Activated CD8-positive, alpha-beta memory T cell treated with anti-CD3 and anti-CD28 coated beads for 4 hours (primary cell): ENCODE results near the gene PRR5L.

Source experiments
- DNase-seq, 2 donors: peaks; one replicate each; pipeline ENCODE4 v3.0.0-alpha.2; 2020; ENCODE audit warnings: low read depth in 2 of 2

The PRR5L gene

DNA sequence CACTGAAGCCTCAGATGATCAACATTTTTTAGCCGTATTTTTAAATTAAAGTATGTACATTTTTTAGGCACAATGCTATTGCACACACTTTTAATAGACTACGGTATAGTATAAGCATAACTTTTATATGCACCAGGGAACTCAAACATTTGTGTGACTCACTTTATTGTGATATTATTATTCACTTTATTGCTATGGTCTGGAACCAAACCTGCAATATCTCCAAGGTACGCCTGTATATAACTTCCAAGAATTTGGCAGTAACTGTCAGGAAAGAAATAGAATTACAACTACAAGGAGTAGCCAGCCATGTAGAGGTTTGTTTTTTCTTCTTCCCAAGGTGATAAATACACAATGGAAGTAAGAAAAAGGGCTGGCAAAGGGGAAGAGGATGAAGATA is 62.3 kb downstream of the PRR5L start:
- DNase-seq = no peak

DNA sequence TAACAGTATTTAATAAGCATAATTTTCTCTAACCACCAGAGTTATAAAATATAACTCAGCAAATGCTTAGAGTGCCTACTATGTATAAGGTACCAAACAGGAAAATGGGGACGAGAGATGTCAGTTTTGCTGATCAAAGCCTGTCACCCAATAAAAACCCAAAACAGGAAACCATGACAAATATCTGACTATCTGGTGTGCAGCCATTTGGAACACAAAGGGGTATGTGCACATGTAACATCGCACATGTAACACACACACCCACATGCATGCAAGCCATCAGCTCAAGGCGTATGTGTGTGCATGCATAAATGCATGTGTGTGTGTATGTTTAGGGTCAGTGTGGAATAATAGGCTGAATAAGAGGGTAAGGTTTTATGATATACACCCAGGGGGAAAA is 64.2 kb downstream of the PRR5L start:
- no peak for DNase-seq

DNA sequence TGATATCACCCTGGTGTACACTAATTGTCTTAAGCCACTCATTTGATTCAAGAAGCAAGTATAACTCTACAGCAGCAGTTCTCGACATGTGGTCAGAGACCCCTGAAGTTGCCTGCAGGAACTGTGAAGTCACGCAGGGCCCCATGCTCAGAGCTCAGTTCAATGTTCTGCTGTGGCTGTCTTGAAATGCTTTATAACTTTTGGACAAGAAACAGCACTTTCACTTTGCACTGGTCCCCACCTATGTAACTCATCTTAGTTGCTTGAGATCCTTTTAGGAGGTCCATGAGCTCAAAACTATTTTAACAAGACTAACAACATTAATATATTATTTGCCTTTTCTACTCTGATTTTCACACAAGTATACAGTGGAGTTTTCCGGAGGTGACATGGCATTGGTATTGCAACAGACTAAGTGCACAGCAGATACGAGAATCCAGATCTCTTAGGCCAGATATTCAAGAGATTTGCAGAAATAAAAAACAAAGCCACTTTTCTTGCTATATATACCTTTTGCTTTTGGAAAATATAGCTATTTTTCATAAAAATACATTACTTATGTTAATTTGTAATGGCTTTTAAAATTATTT is 64.8 kb downstream of the PRR5L start:
- DNase-seq = no peak

DNA sequence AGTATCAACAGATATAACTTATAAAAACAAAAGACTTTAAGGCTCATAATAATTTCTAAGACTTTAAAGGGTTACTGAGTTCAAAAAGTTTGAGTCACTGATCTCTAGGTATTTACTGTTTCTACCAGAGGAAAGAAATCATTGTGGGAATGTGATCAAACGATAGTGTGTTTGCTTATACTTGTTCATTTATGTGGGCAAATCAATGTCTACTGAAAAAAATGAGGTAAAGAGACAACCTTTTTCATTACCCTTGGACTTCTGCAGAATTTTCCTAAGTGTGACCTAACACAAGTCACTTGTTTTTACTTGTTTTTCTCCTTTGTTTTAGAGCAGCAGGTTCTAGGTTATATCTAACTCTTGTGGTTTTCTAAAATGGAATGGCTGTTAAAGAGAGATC is 65.4 kb downstream of the PRR5L start:
- no peak for DNase-seq

DNA sequence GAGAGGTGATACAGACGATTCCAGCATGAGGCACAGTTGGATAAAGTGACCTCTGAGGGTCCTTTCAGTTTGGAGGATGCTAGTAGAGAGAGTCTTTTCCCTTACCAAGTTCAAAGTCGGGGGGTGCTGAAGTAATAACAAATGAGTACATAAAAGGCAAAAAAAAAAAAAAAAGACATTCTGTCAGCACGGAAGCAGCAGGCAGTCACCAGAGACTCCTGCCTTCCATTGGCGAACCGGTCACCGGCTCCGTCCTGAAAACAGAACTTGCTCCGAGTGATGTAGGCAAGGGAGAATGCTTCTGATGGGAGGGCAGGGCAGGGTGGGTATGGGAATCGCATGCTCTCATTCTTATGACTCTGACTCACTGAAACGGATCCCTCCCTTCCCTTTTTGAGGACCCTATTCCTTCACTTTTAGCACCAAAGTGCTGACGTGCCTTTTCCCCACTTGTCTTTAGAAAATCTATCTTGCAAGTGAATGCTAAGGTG is 65.9 kb downstream of the PRR5L start:
- no peak for DNase-seq

DNA sequence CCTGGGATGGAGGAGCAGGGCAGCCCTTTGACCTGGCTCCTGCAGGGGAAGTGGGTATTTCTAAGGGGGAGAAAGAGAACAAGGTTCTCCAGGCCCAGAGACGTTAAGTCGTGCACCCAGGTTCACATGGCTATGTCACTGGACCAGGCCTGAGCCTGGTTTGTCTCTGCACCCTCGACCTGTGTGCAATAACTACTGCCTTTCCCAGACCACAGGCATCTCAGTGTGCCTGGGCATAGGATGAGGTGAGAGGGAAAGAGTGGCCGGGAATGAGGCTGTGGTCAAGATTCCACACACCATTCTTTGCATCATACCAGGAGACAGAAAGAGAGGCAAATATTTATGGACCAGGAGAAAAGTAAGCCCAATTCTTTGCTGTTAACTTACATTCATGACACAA is 66.8 kb downstream of the PRR5L start:
- DNase-seq = no peak

DNA sequence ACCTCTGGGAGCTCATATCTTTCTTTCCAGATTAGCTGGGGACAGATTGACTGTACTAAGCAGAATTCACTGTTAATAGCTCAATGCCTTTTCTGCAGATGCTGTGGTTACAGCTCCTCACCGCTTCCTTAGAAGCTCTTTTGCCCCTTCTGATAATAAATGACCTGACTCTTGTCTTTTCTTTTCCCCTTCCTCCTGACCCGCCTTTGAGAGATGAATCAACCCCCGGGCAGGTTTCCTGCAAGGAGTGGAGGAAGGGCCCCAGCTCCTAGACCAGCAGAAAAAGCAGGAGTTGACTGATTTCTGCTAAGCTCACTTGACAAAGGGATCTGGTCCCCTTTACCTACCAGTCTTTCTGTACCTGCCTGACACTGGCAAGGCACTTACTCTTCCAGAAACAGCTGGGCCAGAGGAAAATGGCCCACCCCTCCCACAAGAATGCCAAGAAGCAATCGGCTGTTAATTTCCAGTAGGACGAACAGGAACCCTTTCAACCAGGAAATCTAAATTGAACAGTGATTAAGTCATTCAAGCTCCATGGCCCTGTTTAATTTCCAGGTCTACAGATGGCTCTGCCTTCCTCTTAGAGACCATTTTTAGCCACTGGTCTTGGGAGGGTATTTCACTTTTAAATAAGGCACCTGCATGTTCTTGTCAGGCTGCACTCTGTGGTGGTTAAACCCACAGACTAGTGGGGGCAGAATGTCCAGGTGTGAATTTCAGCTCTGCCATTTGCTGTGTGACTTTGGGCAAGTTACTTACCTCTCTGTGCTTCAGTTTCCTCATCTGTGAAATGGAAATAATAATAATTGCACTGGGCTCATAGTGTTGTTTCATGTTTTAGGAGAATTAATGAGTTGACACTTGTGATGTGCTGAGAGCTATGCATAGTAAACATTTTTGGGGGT is 67.5 kb downstream of the PRR5L start:
- DNase-seq = no peak

DNA sequence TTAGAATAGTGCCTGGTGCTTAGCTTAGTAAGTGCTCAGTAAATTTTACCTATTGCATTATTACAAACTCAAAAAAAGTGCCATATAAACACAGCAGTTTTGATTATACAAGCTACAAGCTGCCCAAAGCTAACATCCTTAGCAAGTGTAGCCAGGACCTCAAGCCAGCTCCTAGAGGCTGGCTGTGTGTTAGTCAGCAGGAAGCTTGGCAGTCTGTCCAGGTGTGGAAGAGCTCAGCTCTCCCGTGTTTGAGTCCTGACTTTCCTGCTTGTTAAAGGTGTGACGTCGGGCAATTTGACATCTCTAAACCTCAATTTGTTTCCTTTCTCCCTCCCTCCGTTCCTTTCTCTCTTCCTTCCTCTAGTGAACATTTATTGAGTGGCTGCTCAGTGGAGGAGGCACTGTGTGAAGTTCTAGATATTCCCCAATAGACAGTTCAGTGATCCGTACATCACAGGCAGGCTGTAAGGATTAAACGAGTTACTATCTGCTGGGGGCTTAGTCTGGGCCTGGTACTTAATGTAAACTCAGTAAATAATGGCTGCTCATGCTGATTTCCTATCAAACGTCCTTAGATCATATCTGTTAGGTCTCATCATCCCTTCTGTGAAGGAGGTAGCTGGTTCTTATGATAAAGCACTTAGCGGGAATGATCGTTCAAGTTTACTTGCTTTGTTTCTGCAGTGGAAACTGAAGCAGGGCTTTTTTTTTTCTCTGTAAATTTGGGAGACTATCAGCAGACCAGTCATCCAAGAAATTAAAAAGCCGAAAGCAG is 68.7 kb downstream of the PRR5L start:
- no peak for DNase-seq

DNA sequence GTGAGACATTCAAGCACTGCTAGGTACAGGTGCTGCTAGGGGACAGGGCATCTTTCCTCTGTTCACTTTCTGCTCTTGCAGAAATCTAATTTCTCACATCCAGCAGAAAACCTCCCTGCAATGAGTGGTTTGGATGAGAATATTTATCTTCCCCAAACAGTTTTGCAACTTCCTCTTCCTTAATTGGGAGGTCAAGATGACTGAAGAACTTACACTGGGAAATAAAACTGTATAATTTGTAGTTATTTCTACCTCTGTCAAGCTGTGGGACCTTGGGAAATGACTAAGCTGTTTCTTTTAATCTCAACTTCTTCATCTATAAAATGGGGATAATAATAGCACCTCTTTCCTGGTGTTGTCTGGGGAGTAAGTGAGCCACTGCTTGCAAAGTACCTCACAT is 69.8 kb downstream of the PRR5L start:
- DNase-seq = no peak

DNA sequence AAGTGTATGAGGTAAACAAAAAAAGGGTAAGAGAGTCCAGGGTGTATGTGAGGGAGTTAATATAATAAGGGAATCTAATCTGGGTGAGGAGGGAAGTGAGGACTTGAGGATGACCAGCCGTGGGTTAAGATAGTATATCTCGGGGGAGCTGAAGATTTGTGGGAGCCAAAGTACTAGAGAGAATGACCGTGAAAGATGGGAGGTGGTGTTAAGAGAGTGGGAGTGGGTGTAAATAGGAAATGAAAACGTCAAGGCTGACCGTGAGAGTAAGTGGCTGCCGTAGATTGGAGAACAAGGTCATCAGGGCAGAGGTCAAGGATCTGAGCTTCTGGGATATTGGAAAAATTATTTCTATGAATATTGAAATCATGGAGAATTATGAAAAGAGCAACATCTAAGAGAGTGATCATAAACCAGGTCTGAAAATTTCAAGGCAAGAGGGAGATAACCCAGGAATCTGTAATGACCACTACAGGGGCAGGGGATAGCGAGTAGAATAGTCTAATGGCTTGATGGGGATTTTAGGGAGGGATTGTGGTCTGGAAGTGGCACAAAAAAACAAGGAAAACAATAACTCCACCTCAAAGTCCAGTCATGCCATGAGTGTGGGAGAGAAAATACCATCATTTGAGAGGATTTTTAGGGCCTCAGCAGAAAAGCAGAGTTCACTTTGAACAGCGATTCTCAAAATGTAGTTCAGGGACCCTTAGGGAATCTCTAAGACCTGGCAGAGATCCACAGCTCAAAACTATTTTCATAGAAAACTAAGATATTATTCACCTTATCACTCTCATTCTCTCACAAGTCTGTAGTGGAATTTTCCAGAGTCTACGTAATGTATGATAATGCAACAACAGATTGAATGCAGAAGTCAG is 72.0 kb downstream of the PRR5L start:
- no peak for DNase-seq

DNA sequence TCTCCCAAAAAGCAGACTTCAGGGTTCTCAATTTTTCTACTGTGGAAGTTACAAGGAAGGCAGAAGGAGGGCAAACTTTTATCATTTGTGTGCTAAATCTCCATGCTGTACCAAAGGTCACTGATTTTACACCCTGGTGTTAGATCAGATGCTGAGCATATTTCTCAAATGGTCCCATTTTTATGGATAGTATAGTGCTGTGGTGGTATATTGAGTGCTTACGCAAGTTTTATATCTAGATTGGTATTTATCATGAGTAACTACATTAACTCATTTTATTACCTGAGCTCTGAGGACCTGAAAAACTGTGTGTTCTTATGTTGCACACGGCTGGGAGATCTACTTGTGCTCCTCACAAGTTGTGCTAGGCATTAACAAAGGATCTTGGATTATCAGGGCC is 75.1 kb downstream of the PRR5L start:
- DNase-seq = no peak

DNA sequence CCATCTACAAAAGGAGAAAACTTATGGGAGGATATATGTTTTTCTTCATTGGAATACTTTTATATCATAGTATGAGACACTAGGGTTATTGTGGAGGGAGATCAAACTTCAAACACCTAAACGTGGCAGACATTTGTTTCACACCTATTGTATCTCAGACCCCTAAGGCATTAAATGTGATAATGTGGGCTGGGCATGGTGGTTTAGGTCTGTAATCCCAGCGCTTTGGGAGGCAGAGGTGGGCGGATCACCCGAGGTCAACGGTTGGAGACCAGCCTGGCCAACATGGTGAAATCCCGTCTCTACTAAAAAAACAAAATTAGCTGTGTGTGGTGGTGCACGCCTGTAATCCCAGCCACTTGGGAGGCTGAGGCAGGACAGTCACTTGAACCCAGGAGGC is 75.5 kb downstream of the PRR5L start:
- no peak for DNase-seq

DNA sequence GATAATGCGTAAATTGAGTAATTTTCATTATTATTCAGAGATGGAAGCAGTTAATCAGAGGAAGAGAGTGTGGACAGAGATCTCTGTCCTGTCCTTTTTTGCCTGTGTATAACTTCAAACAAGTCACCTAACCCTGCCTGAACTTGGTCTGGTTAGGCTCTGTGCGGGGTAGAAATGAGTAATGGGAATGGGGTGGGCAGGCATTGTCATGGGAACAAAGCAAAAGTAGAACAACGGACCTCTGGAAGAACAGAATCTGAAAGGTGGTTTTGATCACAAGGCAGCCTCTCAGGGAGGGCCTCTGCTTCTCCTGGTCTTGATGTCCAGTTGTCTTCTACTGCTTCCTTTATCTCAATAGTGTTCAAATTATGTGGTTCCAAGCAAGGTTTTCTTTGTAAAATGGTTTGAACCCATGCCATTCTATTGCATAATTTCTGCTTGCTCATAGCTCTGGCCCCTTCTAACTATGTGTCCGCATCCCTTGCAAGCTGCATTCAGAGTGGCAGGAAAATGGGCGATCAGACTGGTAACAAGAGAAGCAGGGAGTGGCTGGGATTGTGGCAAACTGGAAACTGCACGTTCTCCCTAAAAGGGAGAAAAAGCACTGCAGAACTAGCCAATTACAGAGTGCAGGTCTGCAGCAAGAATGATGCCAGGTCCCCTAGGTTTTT is 76.1 kb downstream of the PRR5L start:
- no peak for DNase-seq

DNA sequence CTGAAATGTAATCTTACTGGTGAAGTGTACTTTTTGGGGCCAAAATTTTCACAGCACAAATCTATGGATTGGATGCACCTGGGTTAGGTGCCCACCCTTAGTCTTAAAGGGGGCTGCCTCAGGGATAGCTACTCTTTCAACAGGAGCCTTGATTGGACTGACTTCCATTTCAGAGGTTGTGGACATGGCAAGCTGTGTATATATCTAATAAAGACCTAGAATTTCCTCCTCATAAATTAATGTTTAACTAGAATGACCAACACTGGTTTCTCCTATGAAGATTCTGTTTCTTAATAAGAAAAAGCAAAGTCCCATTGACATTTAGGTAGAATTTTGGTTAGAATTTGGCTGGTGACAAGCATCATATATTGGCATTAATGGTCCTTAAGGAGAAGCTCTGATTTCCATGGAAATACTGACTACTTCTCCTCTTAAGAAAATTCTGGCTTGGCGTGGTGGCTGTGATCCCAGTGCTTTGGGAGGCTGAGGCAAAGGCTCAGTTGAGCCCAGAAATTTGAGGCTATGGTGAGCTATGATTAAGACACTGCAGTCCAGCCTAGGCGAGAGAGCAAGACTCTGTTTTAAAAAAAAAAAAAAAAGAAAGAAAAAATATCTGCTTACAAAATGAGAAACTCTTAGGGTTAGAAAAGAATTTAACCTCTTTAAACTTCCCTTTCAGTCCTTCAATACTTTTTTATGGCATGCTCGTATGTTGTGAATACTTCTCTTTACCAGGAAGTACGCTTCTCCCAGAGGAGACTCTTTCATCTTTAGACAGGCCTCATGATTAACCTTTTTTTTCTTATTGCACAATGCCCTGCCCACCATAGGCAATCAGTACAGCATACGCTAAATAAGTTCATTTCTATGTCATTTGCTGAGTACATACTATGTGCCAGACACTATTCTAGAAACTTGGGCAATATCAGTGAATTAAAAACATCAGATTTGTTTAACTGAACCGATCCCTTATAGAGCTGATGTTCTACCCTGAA is 77.2 kb downstream of the PRR5L start:
- no peak for DNase-seq

DNA sequence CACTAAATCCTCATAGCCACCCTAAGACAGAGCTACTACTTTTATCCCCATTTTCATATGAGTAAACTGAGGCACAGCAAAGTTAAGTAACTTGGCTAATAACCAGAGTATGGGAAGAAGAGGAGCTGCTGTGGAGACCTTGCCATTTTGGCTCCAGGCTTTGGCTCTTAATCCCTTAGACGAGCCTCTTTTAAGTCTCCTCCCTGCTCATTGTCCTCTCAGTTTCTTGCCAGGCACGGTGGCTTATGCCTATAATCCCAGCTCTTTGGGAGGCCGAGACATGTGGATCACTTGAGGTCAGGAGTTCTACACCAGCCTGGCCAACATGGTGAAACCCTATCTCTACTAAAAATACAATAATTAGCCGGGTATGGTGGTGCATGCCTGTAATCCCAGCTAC is 78.6 kb downstream of the PRR5L start:
- no peak for DNase-seq

DNA sequence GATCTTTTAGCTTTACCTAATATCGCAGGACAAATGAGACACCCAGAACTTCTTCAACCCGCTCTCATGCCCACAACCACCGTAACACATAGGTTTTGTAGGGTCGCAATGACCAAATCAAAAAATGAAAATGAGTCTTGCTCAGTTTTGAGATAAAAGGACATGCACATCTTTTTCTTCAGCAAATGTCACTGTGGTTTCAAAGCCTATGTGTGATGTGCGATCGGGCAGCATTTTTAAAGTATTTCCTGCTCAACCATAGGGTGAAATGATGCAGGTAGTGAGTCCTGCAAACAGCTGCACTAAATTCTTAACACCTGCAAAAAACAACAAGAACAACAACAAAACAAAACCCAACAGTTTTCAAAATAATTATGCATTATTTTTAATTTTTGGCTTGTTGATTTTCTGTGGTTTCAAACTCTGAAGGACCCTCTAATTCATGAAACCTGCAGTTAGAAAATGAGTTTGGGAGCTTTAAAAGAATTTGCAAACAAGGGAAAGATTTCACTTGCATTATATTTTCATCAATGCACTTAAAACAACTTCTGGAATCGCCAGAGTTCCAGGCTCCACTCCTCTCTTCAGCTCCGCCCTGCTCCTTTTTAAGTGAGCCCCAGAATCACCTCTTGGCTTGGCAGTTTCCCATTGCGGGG is 79.4 kb downstream of the PRR5L start:
- DNase-seq = no peak

DNA sequence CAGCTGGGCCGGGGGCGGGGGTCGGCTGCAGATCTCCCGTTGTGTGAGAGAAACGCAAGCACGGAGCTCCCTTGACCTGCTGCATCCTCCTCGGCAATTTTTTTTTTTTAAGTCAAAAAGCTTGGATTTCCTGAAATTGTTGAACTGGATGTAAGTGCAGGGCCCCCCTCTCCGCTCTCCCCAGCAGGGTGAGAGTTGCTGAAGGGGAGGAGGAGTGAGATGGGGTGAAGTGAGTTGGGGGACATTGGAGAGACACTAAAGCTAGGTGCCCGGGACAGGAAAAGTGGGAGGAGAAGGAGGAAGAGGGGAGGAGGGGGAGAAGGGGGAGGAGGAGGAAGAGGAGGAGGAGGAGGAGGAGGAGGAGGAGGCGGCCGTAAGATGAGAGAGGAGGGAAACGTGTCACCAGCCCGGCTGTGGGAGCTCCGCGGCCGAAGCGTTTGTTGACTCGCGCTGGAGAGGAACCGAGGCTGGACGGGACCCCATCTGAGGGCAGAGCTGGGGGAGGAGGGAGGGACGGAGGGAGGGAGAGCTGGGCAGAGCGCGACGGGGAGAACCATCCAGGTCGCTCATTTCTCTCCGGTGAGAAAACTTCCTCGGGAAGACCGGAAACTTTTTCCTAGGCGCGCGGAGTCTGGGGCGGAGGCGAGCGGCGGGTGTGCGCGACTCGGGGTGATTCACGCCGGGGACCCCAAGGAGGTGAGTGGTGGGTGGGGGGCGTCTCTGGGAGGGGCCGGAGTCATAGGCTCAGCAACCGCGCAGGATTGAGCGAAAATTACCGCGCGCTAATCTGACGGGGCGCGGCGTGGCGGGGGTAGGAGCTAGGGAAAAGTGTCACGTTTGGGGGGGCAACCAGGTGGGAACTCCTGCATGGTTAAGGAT is 80.2 kb downstream of the PRR5L start:
- DNase-seq = no peak
